KG1 (cell line): ENCODE data around the gene SRRD.
A peak's percentile ranks its signal among the peaks of the same experiment; 100 is the strongest.
"Not testable (repeated sequence)": the region's sequence is repeated elsewhere in the genome, so short reads cannot be mapped to it uniquely, and the experiment has no call there.

Experiments
- DNase-seq: peaks from one replicate; lab custom pipeline; 2025; lab: John Stamatoyannopoulos, UW

SRRD gene, protein sequence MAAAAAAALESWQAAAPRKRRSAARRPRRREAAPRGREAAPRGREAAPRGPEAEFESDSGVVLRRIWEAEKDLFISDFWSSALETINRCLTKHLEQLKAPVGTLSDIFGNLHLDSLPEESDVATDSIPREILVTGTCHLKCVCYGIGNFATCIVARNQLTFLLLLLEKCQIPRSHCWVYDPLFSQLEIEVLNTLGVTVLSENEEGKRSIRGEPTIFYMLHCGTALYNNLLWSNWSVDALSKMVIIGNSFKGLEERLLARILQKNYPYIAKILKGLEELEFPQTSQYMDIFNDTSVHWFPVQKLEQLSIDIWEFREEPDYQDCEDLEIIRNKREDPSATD

DNA sequence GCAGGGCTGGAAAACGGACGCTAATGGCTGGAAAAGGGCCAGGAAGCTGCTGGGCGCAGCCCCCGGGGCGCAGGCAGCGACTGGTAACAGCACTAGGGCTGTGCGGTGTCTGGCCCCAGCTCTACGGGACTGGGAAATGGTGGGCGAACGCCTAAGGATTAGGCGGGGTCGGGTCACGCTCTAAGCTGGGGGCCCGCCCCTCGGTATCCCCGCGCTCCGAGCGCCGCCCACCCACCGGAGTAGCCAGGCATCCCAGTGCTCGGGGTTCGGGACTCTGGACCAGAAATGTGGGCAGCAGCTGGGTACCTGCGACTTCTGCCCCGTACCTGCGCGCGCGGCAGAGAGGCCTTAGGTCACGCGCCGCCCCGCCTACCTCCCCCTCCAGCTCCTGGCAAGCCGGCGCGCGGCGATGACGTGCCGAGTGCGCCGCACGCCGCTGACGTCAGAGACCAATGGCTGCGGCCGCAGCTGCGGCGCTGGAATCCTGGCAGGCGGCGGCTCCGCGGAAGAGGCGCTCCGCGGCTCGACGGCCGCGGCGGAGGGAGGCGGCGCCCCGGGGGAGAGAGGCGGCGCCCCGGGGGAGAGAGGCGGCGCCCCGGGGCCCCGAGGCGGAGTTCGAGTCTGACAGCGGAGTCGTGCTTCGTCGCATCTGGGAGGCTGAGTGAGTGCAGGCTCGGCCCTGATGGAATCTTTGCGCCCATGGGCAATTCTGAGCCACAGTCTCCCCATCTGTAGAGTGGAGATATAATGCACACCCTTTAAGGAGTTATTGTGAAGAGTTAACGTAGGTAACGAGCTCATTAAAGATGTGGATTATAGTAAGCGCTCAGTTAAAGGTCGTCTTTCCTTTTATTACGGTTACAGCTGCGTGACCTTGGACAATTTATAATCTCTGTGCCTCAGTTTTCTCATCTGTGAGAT is at the start of gene SRRD, which contains the start of gene HPS4:
Gene SRRD, plus strand, starts transcription at position 439 of the 921 bp plus-strand sequence. Its CDS starts 14 bp downstream, at position 453.
Gene HPS4, minus strand, starts transcription at position 345 of the 921 bp plus-strand sequence. CDS start 2,021 bp downstream, outside the sequence.
- peak; percentile 93 for DNase-seq

DNA sequence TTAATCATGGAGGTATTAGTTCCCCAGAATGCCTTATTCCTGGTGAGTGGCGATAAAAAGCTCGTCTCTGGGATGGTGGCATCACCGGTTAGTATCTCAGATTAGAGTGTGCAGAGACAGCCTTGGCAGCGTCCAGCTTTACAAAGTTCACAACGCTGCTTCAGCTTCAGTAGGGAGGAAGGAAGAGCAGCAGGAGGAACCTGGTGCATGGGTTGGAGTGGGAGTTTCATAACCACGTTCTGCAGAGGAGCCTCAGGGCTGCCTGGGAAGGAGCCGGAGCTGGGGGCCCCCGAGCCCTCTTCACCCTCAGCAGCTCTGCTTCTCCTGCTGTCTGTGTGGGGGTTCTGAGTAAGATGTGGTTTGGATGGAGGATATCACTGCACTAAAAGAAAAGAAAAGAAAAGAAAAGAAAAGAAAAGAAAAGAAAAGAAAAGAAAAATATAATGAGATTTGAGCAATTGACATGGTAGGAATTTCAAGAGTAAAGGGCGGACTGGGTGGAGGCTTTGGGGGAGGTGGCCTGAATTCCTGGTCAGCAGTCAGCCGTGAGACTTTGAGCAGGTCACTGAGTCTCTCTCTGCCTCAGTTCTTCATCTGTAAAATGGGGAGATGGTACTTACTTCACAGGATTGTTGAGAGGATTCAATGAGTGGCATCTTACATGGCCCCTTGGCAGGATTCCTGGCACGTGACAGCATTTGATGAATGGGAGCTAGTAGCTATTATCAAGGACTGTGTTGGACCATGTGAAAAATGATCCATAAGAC is 48.2 kb upstream of the SRRD start:
- no peak for DNase-seq

GRCh38 chr22:26436903-26437515 is 46.7 kb upstream of the SRRD start:
- DNase-seq = no peak

DNA sequence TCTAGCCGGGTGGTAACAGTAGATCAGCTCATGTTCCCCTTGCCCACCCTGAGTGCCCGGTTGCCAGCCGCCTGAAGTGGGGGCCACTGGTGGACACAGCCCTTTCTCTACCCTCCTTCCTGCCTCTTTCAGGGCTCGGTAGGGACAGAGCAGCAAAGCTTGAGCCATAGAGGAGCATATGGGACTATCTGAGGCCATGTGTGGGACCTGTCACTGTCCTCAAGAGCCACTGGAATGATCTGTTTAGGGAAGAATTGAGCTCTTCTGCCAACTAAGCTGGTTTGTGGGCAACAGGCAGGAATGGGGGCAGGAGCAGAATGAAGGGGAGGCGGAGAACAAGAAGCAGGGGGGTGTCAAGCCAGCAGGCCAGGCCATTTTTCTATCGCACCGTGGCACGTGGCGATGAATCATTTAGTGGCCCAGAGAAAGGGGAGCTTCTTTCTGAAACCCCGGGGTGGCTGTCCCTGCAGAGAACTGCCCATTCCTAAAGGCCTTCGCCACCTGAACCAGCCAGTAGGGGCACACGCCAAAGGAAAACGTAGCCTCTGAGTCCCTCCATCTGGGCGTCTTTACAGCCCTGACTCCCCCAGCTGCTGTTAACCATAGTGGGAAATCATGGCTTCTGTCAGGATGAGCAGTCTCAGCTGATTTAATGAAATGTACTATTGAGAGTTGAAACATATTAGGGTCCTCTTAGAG is 45.8 kb upstream of the SRRD start:
- DNase-seq = no peak

- not testable (repeated sequence) for DNase-seq
Measured at GRCh38 chr22:26438776-26439175, 44.9 kb upstream of the SRRD start.

DNA sequence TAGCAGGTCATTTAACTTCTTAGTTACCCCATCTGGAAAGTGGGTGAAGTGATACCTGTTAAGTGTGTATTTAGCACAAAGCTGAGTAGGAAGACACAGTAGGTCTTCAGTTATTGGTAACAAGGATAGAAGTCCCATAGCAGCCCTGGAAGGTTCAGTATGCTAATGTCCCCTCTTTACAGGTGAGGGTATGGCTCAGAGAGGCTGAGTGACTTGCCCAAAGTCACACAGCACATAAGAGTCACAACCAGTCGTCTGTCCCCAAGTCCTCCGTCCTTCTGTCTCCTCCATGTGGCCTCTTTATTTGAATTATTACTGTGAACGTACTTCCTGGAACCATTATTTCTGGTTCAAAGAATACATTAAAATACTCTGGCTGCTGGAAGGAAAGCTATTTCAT is 44.1 kb upstream of the SRRD start:
- DNase-seq = no peak

DNA sequence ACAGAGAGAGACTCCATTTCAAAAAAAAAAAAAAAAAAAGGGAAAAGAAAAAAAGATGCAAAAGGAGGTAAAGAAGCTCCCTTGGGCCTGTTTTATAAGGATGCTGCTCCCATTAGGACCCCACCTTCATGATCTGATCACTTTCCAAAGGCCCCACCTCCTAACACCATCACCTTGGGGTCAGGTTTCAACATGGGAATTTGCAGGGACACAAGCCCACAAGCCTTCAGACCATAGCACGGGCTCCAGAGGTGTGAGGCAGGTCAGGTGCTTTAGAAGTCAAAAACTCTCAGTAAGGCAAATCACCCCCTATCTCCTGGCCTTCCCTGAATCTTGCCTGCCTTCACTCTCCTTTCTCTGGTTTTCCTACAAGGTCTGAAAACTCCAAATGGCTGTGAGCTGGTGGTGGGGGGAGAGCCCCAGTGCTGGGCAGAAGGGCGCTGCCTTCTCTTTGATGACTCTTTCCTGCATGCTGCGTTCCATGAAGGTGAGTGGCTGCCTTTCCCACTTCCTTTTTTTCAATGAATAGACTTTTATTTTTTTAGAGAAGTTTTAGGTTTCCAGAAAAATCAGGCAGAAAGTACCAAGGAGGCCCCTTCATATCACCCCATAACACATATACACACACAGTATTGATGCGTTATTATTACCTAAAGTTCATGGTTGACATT is 41.5 kb upstream of the SRRD start:
- no peak for DNase-seq

- no peak for DNase-seq
Measured at GRCh38 chr22:26443901-26444690, 39.6 kb upstream of the SRRD start.

- no peak for DNase-seq
Measured at GRCh38 chr22:26444777-26445176, 38.9 kb upstream of the SRRD start.

DNA sequence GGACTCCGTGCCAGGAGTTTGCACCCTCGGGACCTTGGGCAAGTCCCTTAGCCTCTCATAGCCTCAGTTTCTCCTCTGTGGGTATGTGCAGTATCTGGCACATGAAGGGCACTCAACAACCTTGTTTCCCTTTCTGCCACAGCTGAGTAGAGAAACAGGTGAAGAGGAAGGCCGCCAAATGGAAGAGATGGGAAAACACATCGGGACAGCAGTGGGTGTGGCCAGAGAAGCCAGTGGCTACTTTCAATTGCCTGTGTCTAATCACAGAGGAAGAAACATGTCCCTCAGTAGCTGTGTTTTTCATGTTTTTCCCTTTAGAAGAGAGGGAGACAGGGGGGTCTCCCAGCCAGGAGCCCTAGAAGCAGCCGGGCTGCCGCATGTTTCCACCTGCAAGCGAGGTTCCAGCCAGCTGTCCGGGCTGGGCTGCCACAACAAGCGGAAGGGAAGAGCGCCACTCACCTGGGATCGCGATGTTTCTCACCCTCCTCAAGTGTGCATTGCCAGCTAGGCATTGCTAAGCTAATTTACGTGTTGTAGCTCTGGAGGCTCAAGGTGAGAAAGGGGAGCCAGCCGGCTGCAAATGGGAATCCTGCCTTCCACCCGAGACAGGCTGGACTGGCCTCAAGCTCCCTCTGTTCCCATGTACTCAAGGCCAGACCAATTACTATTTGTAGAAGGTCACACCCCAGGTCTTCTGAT is 38.0 kb upstream of the SRRD start:
- DNase-seq = no peak

GRCh38 chr22:26446808-26447515 is 36.7 kb upstream of the SRRD start:
- DNase-seq = no peak

GRCh38 chr22:26447584-26448329 is 35.9 kb upstream of the SRRD start:
- no peak for DNase-seq

- DNase-seq = no peak
Measured at GRCh38 chr22:26448334-26448733, 35.3 kb upstream of the SRRD start.

GRCh38 chr22:26448941-26449340 is 34.7 kb upstream of the SRRD start:
- DNase-seq = no peak

GRCh38 chr22:26450453-26451185 is 33.1 kb upstream of the SRRD start:
- no peak for DNase-seq

DNA sequence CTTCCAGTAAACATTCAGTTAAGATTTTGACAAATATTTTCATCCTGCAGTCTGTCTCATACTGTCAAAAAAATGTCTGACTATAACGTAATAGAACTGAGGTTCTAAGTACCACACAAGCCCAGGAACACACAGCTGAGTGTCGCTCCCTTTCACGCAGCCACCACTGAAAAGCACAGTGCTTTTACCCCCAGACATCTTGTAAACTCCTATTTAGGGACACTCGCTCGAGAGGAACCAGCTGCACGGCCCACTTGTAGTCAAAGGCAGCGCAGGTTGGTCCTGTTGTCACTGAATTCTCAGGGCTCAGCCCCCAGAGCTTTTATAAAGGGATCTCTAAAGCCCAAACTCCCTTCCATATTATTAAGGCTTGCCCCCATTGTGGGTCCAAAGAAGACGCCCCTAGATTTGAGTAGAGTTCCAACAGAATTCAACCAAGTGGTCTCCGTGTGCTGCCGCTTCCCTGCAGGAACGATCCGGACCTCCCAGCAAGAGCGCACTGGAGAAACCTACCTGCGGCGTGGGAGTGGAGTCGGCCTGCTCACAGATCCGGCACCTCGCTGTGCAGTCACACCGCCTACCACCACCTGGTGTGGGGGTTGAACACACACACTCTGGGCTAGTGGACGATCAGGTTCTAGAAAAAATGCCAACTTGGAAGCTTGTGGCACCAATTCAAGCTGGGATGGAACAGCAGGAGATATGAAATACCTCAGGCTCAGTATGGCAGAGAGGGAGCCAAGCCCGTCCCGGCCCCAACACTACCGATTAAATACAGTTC is 31.3 kb upstream of the SRRD start:
- no peak for DNase-seq
